Measurements from ENCODE around the gene SERPINI1.

The SERPINI1 gene

GRCh38 chr3:167709690-167710089 lies 25.8 kb upstream of the SERPINI1 start:
- TF ChIP-seq CTCF (IDR thresholded peaks at IDR 0.05; ENCODE audit: extremely low read depth, insufficient read depth, missing control alignments) = no peak
- DNase-seq (ENCODE audit: low spot score) = no peak
- in situ Hi-C loops (cut with MboI; ENCODE audit: low pct_unique_long_range_greater_than_20kb, low sequenced_read_pairs, unreplicated experiment) = no loop called here

- TF ChIP-seq CTCF (IDR thresholded peaks at IDR 0.05; ENCODE audit: extremely low read depth, insufficient read depth, missing control alignments) = no peak
- DNase-seq (ENCODE audit: low spot score) = no peak
- in situ Hi-C loops (cut with MboI; ENCODE audit: low pct_unique_long_range_greater_than_20kb, low sequenced_read_pairs, unreplicated experiment) = no loop called here
Observed at GRCh38 chr3:167710552-167710951, 25.0 kb upstream of the SERPINI1 start.

GRCh38 chr3:167711439-167711838 lies 24.1 kb upstream of the SERPINI1 start:
- in situ Hi-C loops (cut with MboI; ENCODE audit: low pct_unique_long_range_greater_than_20kb, low sequenced_read_pairs, unreplicated experiment) = no loop called here
- no peak for DNase-seq (ENCODE audit: low spot score)
- no peak for TF ChIP-seq CTCF (IDR thresholded peaks at IDR 0.05; ENCODE audit: extremely low read depth, insufficient read depth, missing control alignments)

GRCh38 chr3:167712445-167712844 lies 23.1 kb upstream of the SERPINI1 start:
- TF ChIP-seq CTCF (IDR thresholded peaks at IDR 0.05; ENCODE audit: extremely low read depth, insufficient read depth, missing control alignments) = no peak
- in situ Hi-C loops (cut with MboI; ENCODE audit: low pct_unique_long_range_greater_than_20kb, low sequenced_read_pairs, unreplicated experiment) = no loop called here
- DNase-seq (ENCODE audit: low spot score) = no peak

GRCh38 chr3:167714871-167715270 lies 20.6 kb upstream of the SERPINI1 start:
- TF ChIP-seq CTCF (IDR thresholded peaks at IDR 0.05; ENCODE audit: extremely low read depth, insufficient read depth, missing control alignments) = no peak
- no peak for DNase-seq (ENCODE audit: low spot score)
- in situ Hi-C loops (cut with MboI; ENCODE audit: low pct_unique_long_range_greater_than_20kb, low sequenced_read_pairs, unreplicated experiment) = no loop called here

- in situ Hi-C loops (cut with MboI; ENCODE audit: low pct_unique_long_range_greater_than_20kb, low sequenced_read_pairs, unreplicated experiment) = no loop called here
- no peak for TF ChIP-seq CTCF (IDR thresholded peaks at IDR 0.05; ENCODE audit: extremely low read depth, insufficient read depth, missing control alignments)
- DNase-seq (ENCODE audit: low spot score) = no peak
Observed at GRCh38 chr3:167716920-167717319, 18.6 kb upstream of the SERPINI1 start.

- TF ChIP-seq CTCF (IDR thresholded peaks at IDR 0.05; ENCODE audit: extremely low read depth, insufficient read depth, missing control alignments) = no peak
- in situ Hi-C loops (cut with MboI; ENCODE audit: low pct_unique_long_range_greater_than_20kb, low sequenced_read_pairs, unreplicated experiment) = no loop called here
- DNase-seq (ENCODE audit: low spot score) = no peak
Observed at GRCh38 chr3:167718582-167718981, 16.9 kb upstream of the SERPINI1 start.

Measured in GM13977 (cell line).